ENCODE measurements around the gene DOCK4.

Gene DOCK4

DNA sequence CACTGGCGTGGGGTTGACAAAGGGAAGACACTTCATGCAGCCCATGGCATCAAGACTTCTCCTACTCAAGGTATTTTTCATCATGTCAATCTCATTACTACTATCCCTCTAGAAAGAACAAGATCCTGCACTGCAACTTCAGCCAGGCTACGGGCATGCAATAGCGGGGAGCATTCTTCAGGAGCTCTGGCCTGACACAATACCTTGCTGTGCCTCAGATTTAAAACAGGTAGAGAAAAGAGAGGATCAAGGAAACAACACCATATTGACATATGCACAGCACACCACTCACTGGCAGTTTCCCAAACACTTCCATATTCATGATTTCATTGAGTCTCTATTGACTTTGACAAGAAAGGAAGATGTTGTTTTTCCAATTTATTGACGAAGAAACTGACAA is 51.5 kb downstream of the DOCK4 start:
- no peak for DNase-seq

DNA sequence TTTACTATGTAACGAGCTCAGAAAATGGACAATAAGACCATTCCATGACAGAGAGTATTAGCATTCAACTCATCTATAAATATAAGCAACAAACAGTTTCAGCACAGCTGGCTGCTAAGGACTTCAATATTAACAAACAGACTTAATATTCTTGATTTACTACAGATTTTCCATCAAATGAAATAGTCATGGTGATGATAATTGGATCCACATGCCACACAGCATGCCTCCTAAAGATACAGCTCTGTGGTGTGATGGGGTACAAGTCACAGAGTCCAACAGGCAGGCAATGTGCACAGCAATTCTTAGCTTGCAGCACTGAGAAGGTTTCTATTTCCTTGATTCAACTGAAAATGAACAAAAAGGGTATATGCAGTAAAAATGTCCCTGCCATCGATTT is 54.0 kb downstream of the DOCK4 start:
- DNase-seq = no peak

DNA sequence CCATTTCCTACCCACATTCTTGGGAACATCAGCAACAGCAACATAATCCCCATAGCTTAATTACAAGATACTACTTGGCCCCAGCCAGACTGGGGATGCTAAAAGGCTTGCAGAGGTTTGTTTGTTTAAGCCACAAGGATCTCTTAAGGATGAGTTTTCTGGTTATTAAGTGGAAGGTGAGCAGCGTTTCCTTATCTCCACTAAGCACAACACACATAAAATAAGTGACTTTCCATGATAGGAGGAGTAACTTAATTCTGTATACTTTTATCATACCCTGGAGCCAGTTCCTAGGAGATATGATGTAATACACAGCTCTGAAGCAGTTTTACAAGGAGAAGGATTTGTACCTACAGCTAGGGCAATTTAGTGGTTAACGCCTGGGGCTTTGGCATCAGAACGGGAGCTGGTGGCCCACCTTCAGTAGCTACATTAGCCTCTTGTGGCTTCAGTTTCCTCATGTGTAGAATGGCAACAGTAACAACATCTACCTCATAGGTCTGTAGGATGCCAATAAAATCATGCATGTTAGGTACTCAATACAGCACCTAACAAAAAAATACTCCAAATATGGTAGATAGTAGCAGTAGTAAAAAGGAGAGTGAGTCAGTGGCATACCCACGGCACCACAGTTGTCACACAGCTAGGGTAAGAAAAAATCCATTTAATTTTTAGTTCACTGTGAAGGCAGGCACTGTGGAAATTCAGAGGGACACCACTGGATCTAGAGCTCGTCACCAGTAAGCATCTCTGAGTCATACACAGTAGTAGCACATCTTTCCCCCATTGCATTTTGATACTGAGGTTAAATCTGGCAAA is 55.2 kb downstream of the DOCK4 start:
- DNase-seq = no peak

DNA sequence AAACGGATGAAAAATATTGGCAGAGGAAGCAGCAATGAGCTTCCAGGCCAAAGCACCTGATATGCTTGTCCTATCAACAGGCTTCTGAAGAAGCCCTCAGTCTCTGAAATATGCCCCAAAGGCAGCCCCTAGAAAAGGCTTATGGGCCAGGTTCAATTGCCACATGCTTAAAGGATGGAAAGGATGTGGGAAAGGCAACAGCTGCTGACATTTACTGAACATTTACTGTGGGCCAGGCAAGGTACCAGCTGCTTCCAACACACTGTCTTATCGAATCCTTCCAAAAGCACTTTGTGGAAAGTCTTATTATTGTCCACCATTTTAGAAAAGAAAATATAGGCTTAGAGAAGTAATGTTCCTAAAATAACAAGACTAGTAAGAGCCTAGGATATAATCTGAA is 56.5 kb downstream of the DOCK4 start:
- DNase-seq = no peak

DNA sequence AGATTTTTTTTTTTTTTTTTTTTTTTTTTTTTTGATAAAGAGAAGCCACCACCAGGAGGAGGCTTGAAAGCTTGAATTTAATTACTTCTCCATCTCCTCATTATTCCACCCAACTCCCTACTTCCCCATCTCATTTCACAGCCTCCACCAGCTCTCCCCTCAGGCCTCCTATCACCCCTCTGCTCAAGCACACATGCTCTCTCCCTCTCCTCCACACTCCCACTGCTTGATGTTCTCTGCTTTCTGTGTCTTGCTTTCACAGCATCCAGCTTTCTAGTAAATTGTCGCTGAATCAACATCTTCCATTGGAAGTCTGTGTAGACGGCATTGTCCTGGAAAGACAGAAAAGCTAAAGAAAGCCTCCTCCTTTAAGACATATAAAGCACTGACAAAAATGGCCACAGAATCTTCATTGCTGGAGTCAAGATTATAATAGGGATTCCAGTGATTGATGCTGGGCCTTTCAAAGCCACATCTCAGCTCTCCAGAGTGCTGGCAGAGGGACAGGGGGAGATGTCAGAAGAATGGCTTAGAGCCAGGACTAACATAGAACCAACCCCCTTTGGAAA is 58.3 kb downstream of the DOCK4 start:
- DNase-seq = no peak

DNA sequence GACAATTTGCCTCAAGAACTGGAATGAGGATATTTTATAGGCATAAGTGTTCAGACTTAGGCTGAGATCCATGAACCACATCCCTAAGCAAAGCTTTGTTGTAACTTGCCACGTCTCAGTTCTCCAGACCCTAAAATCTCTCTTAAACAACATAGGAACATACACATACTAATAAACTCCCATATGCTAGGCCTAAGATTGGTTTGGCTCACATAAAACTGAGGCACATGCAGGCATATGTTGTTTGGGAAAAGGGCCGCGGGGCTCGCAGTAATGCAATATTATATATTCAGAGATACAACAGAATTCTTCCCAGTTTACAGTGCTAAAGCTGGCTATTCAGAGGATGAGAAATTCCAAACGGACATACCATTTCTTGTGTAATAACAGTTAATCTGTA is 61.0 kb downstream of the DOCK4 start:
- DNase-seq = no peak

DNA sequence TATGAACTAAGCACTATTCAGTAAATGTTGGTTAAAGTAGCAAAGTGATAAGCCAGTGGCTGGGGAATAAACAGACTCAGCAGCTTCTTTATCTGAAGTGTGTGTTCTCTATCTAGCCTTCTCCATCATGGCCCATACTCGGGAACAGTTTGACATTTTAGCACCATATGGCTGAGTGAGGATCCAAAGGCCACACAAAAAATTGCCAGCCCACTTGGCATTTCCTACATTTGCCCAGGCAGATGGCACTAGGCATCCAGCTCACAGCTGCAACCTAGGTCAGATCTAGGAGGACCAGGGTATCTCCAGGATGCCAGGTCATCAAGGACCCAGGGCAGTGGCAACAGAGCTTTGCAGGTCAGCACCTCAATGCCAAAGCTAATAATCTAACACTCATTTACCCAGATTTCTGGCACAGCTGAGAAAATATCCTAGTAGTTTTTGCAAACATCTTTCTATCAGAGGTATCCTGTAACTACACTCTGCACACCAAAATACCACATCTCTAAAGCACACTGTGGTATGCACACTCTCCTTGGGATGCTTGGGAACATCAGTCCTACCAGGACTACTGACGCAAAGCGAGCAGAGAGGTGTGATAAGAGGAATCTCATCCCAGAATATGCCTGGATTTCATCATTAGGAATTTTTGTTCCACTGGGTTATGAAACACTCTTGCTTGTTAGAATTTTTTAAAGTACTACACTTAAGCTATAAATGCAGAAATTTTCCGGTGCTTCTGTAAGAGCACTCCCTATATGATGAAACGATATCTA is 61.7 kb downstream of the DOCK4 start:
- DNase-seq = no peak

DNA sequence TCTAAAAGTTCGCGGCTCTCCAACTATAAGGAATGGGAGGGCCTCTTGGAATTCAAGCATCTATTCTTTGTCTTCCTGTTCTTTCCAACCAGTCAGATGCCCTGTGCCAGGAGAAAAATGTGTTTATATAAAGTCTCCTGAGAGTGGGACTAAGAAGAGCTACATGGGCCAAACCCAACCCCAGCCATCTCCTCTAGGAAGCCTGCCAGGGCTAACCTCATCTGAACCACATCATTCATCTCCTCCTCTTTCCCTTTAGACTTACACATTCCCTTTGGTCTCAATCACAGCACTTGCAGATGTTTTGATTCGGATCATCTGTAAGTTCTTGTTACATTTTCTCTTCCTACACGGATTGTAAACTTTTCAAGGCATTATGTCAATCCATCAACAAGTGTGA is 62.6 kb downstream of the DOCK4 start:
- DNase-seq = no peak

DNA sequence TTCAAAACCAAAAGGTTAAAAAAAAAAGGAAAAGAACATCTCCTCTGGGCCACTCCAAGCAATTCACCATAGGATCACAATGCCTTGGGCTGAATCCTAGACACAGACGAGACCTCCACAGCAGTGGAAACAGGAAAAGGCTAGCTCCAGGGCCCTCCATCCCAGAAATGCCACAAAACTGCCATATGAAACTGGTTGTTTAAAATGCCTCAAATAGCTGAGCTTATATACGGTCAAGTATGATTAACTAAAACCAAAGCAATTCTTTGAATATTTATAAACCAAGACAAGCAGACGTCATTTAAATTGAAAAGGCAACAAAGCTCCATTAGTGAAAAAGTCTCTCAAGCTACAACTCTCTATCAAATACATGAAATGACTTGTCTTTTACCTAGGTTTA is 63.1 kb downstream of the DOCK4 start:
- DNase-seq = no peak

DNA sequence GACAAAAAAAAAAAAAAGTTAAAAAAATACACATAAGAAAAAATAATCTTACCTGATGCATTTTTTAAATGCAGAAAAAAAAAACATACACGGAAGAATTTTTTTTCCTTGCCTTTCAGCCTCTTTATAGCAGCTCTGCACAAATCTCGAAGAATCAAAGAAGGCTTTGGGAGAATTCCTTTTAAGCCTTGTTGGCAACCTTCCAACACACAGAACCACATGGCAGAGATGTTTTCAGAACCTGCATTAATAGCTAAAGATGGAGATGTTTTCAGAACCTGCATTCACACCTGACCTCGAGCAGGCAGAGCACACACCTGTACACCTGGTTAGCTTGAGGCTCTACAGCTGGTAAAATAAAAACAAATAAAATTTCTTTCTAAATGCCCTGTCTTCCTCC is 65.6 kb downstream of the DOCK4 start:
- no peak for DNase-seq

DNA sequence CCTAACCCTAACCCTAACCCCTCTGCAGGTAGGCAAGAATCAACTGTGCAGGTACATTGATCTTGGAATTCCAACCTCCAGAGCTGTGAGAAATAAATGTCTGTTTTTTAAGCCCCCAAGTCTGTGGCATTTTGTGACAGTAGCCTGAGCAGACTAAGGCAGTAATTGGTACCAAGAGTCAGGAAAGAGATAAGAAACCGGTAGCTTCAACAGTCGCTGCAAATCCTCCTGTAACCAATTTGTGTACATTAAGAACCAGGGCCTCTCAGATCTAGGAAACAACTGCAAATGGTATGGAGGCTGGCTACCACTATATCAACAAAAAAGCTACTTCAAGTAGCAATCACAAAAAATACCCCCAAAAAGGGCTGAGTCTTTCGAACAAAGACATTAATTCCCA is 67.3 kb downstream of the DOCK4 start:
- no peak for DNase-seq

DNA sequence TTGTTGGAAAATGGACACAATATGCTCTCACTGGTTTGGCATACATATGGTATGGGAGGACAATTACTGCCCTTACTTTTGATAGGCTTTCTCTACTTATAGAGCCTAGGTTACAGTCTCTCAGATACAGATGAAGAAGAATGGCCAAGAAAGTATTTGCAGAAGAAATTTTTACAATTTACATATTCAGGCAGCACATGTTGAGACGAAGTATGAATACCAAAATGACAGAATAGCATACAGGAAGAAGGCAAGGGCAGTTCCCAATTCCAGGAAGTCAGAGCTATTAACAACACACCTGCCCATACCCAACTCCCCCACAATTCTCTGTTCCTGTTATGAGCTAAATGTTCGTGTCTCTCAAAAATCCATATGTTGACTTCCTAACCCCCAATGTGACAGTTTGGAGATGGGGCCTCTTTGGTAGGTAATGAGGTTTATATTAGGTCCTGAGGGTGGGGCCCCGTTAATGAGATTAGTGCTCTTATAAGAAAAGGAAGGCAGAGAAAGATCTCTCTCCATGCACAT is 67.8 kb downstream of the DOCK4 start:
- no peak for DNase-seq

DNA sequence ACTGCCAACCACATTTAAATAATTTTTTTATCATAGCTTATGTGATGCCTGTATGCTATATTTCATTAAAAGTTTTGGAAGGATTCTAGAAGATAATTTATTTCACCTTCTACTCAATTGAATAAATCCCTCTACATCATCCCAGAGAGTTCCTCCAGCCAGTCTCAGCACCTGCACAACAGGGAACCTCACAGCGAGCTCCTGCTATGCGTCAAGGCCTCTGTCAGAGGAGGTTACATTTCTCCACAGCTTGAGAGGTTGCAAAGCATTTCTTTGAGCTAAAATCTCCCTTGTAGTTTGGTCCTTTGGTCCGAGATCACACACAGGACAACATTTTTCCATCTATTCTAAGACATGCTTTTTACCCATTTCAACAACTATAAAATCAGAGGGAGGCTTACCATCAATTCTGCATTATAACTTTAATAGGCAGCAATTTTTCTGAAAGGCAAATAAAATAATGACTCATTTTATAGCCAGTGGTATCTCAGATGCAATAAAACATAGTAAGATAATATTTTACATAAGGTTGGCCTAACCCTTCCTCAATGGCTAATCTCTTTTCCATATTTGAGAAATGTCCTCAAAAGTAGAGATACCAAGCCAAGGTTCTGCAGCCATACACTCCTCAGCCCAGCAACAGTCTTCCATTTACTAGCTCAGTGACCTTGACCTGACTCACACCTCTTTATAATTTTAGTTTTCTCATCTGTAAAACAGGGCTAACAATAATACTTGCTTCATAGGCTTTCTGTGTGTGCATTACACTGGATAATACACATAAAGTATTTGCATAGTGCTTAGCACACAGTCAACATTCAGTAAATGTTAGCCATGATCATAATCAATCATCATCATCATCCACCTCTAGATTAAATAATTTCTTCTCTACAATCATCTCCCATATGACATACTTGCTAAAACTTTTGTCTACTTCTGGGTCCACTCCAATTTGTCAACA is 68.8 kb downstream of the DOCK4 start:
- no peak for DNase-seq

DNA sequence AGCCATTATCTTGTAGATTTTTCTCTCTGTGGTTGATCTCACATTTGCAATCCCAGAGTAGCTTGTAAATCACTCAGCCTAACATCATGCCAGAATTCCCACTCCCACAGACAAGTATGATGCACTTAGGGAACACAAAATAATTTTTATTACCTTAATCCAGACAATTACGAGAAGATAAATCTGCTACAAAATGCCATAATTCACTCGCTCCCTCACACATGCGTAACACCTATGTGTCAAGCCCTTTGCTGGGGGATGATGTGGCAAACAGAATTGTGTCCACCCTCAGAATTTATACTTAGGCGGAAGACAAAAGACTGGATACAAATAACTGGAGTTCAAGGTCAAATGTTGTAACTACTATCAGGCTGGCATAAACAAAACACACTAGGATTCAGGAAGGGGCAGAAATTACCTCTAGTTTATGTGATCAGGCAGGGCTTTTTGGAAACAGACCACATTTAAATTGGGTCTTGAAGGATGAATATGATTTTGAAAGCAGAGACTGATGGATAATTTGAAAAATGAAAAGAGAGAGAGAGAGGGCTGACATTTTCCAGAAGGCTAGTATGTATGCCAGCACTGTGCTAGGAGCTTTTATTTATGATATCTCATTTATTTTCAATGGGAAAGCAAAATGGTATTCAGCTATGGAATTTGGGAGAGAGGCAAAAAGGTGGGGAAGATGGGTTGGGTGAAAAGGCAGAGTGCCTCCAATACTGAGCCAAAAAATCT is 69.8 kb downstream of the DOCK4 start:
- DNase-seq = no peak

DNA sequence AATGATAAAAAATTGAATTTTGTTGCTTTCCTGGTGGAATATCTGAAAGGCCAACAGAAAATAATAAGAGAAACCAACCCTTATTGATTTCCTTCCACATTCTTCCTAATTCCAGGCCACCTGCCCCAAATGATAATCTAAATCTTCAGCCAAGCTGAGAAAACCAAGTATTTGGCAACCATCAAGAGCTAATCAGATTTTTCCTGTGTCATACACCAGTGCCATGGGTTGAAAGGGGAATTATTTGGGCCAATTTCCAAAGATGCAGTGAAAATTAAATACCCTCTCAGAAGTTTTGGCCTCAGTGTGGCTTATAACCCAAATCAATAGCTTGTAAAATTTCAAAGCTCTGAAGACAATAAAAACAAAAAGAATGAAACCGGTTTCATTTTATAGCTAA is 70.4 kb downstream of the DOCK4 start:
- DNase-seq = no peak

DNA sequence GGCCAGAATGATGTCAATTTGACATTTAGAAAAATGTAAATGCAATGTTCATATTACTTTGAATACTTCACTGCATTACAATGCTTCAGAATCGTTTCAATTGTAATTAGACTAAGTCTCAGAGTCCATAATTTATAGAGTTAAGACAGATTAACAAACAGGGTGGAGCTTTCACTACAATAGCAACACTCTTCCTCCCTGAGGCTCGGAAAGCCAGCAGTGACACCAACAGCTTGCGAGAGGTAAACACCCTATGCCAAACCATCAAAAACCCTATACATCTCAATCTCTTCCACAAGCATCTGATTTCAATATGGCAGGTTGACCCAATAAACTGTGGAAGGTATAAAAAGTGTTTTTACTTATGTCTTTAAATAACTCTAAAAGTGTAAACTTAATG is 72.2 kb downstream of the DOCK4 start:
- no peak for DNase-seq

DNA sequence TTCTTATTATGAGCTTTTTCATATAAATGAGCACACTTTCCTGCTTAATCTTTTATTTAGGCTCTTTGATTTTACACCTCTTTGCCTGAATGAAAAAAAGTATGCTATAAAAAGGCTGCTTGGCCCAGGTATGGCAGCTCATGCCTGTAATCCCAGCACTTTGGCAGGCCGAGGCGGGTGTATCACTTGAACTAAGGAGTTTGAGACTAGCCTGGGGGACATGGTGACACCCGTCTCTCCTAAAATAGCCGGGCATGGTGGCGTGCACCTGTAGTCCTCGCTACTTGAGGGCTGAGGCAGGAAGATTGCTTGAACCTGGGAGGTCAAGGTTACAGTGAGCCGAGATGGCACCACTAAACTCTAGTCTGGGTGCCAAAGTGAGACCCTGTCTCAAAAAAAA is 72.9 kb downstream of the DOCK4 start:
- DNase-seq = no peak

DNA sequence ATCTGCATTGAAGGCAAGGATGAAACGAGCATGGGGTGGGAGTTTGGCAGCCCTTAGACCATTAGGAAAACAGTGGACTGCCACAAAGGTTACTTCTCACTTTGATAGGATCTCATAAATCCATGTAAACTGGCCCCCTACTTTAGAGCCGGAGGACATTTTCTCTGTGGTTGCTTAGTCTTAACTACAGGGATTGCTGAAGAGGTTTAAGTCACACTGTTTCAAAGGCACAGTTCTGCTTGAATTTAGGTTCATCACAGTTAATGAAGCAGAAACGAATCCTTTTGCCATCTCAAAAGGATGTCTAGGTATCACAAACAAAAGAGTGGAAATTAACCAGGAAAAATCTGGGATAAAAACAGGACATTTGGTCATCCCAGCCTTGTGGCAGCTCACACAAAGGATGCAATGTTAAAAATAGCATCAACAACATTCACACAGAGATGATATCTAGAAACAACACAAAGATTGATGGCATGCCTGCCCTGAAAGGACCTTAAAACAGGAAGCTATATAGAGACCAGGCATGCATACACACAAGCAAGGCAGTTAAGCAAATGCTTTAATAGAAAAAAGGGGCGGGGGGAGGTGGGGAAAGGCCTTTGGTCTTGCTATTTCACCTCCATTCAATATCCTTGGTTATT is 74.0 kb downstream of the DOCK4 start:
- no peak for DNase-seq

DNA sequence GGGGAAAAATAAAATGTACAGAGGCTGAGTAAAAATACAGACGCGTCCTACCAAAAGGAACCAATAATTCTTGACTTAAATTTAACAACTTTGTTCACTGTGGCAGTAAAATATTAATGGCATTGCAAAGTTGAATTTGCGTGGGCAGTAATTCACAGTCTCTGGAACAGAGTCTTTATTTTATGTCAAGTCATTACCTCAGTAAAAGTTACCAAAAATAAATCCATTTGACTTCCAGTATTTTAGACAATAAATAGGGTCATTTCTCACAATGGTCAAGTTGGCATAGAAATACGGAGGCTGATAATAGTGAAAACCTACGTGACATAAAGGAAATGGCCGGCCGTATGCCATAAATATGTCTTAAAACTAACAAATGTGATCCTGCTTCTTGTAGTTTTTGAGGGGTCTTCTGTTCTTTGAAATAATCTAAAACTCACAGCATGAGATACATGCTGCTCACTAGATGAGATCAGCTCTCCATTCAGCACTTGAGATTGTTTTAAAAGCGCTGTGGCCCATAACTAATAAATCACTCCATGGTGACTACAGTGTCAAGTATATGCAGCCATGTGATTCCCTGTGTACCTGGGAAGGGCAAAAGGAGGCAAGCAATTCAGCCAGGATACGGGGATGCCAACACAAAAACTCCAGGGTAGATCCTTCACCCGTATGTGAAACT is 75.3 kb downstream of the DOCK4 start:
- no peak for DNase-seq

DNA sequence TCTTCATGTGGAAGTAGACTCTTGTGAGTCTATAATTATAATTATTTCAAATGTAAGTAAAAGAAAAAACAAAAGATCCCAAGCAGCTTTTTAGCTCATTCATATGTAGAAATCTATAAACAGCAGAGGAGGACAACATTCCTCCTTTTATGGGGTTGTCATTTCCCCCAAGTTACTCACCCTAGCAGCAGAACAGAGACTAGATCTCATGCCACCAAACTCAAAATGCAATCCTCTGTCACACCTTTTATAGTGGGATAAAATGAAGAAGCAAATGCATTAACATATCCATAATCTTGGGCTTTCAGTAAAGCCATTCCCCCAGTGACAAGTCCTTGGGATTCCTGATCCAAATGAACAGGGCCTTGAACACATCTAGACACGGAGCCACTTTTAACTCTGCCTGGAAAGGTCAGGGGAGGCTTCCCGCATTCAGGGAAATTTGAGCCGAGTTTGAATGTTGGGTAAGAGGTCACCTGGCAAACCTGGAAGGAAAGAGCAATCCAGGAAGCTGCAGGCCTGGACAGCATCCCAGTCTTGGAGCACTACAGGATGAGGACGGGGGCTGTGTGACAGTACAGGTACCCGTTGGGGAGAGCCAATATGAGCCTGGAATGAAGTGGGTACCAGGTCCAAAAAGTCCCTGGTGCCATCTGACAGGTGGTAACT is 76.4 kb downstream of the DOCK4 start:
- DNase-seq = no peak
